Measurements from ENCODE around the gene NEDD4L.

DNA sequence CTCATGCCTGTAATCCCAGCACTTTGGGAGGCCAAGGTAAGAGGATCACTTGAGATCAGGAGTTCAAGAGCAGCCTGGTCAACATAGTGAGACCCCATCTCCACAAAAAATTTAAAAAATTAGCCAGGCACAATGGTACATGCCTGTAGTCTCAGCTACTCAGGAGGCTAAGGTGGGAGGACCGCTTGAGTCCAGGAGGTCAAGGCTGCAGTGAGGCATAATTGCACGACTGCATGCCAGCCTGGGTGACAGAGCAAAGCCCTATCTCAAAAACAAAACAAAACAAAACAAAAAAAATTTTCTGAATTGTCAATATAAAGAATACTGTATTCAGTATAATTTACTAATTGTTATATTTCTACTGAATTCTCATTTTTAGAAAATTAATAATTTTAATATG is 20.9 kb upstream of the NEDD4L start:
- TF ChIP-seq, protein P1, sequence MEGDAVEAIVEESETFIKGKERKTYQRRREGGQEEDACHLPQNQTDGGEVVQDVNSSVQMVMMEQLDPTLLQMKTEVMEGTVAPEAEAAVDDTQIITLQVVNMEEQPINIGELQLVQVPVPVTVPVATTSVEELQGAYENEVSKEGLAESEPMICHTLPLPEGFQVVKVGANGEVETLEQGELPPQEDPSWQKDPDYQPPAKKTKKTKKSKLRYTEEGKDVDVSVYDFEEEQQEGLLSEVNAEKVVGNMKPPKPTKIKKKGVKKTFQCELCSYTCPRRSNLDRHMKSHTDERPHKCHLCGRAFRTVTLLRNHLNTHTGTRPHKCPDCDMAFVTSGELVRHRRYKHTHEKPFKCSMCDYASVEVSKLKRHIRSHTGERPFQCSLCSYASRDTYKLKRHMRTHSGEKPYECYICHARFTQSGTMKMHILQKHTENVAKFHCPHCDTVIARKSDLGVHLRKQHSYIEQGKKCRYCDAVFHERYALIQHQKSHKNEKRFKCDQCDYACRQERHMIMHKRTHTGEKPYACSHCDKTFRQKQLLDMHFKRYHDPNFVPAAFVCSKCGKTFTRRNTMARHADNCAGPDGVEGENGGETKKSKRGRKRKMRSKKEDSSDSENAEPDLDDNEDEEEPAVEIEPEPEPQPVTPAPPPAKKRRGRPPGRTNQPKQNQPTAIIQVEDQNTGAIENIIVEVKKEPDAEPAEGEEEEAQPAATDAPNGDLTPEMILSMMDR (IDR thresholded peaks at IDR 0.05) = no peak
- no peak for TF ChIP-seq POLR2A (IDR thresholded peaks at IDR 0.05)
- no peak for TF ChIP-seq EP300 (IDR thresholded peaks at IDR 0.05)
- no peak for TF ChIP-seq POLR2AphosphoS5 (IDR thresholded peaks at IDR 0.05)
